Left lung (tissue), 10 donors: ENCODE data around the gene DISP3. TPM values are rescaled to one million over a fixed set of nuclear protein-coding genes. Genes with fewer than 3 reads are reported as not detected.

Source experiments
- ATAC-seq: fragments of 200-7000 bp; cut with Tn5 transposase; one replicate; pipeline ENCODE4 v1.9.1; 2020; ENCODE audit warnings: moderate library complexity
- DNase-seq, 4 donors: peaks; one replicate each; pipeline ENCODE4 v3.0.0-alpha.2; 2013 to 2020
- H3K27ac ChIP-seq, 2 donors: fragments of 200-600 bp; sonication (generic) in 1 of 2; one replicate each; pipeline versions ENCODE4 v1.5.0 to v1.8.0; 2020 to 2021
- H3K27me3 ChIP-seq, 2 donors: fragments of 200-600 bp; sonication (generic) in 1 of 2; one replicate each; pipeline versions ENCODE4 v1.5.0 to v1.8.0; 2020 to 2021
- H3K36me3 ChIP-seq, 2 donors: fragments of 200-600 bp; sonication (generic) in 1 of 2; one replicate each; pipeline versions ENCODE4 v1.5.0 to v1.8.0; 2020 to 2021
- H3K4me1 ChIP-seq, 2 donors: fragments of 200-600 bp; one replicate each; pipeline ENCODE4 v1.8.0; 2021
- H3K4me3 ChIP-seq, 2 donors: fragments of 200-600 bp; sonication (generic) in 1 of 2; one replicate each; pipeline versions ENCODE4 v1.5.0 to v1.8.0; 2020 to 2021; ENCODE audit warnings: mild to moderate bottlenecking in 1 of 2
- H3K9me3 ChIP-seq, 2 donors: fragments of 200-600 bp; sonication (generic) in 1 of 2; one replicate each; pipeline versions ENCODE4 v1.5.0 to v1.8.0; 2020 to 2021
- intact Hi-C, 2 donors: fragments of 100-400 bp; cut with DNase I; formaldehyde crosslinking; loops; one replicate each; pipeline versions ENCODE4 v1.11.2 to v1.14.2; 2022
- polyA plus RNA-seq, 6 donors: library from polyadenylated mRNA; unstranded; fragments of 120-200 nt; gene quantifications; one replicate each; pipeline ENCODE4 v1.2.1, GENCODE V29; 2013; ENCODE audit not compliant: insufficient read length in 6 of 6
- total RNA-seq, 2 donors: library from RNA; stranded (reverse); fragmentation: NEBNext Ultra II Directional; extraction: Animal tissue kit (Norgen Biotek cat#: 25700); gene quantifications; one replicate each; pipeline ENCODE4 v1.2.1, GENCODE V29; 2021
- TF ChIP-seq, protein P1 (sequence below), 2 donors: fragments of 200-600 bp; sonication (generic) in 1 of 2; IDR thresholded peaks; one replicate each; pipeline versions ENCODE4 v1.5.0 to v1.8.0; 2021; ENCODE audit warnings: antibody characterized with exemption in 2 of 2
- donor health status: DM: no; HTN: yes; CAD: no.
- donor health status: DM: no; HTN: no; CAD: no.

Gene DISP3
- total and polyA plus RNA-seq, 8 donors = 0.05 to 0.98 (median 0.53) TPM

DNA sequence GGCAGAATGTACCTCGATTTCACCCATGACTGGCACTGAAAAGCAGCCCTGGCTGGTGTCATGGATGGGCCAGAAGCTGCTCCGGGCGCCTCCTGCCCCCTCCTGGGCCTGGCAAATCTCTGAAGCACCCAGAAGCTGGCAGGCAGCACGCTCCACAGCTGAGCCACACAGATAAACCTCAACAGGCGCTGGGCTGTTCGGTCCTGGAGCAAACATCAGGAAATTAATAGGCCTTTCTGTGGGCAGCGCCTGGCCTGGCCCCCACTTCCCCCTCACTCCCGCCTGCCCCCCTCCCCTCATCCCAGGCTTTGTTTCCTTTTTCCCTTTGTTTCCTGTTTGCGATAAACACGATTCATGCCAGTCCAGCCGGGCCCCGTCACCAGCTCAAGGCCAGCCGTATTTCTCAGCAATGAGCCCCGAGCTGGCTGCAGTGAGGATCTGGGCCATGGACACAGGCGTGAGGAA lies 20.1 kb upstream of the DISP3 start:
- H3K27me3 ChIP-seq = peaks cover 0 to 87% of the 10 kb centered on the region in 2 donors
- TF ChIP-seq, protein P1, sequence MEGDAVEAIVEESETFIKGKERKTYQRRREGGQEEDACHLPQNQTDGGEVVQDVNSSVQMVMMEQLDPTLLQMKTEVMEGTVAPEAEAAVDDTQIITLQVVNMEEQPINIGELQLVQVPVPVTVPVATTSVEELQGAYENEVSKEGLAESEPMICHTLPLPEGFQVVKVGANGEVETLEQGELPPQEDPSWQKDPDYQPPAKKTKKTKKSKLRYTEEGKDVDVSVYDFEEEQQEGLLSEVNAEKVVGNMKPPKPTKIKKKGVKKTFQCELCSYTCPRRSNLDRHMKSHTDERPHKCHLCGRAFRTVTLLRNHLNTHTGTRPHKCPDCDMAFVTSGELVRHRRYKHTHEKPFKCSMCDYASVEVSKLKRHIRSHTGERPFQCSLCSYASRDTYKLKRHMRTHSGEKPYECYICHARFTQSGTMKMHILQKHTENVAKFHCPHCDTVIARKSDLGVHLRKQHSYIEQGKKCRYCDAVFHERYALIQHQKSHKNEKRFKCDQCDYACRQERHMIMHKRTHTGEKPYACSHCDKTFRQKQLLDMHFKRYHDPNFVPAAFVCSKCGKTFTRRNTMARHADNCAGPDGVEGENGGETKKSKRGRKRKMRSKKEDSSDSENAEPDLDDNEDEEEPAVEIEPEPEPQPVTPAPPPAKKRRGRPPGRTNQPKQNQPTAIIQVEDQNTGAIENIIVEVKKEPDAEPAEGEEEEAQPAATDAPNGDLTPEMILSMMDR (IDR thresholded peaks at IDR 0.05) = no peak
- H3K4me1 ChIP-seq = no peaks in the 10 kb centered on the region
- intact Hi-C loops = no loop called here
- H3K36me3 ChIP-seq = no peaks in the 10 kb centered on the region
- no peak overlapping the region for H3K4me3 ChIP-seq
- no peak overlapping the region for H3K27ac ChIP-seq
- H3K9me3 ChIP-seq = no peaks in the 10 kb centered on the region
- DNase-seq (no peak), ATAC-seq (no peak)

DNA sequence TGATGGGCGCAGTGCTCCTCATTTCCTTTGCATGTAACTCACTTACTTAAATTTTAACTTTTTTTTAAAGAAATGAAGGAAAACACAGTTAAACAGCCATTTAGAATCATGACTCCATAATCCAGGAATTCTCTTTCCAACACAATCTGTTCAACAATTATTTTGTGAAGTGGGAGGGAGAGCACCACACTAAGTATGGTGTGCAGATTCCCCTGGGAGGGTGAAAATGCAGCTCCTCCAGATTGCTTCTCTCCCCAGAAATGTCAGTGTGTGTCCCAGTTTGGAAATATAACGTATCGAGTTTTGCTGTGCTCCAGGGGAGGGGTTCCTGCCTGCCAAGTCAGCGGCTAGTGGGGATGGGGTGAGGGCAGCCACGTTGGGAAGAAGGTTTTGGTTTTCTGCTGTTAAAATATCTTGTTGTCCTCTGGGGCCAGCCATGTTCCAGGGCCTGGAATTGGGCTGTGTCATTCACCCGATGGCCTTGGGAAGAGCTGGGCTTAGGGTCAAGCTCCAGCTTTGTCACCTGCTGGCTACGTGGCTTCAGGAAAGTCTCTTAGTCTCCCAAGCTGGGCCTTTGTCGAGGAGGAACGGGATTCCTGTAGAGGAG lies 17.3 kb upstream of the DISP3 start:
- TF ChIP-seq, protein P1 (IDR thresholded peaks at IDR 0.05) = no peak

DNA sequence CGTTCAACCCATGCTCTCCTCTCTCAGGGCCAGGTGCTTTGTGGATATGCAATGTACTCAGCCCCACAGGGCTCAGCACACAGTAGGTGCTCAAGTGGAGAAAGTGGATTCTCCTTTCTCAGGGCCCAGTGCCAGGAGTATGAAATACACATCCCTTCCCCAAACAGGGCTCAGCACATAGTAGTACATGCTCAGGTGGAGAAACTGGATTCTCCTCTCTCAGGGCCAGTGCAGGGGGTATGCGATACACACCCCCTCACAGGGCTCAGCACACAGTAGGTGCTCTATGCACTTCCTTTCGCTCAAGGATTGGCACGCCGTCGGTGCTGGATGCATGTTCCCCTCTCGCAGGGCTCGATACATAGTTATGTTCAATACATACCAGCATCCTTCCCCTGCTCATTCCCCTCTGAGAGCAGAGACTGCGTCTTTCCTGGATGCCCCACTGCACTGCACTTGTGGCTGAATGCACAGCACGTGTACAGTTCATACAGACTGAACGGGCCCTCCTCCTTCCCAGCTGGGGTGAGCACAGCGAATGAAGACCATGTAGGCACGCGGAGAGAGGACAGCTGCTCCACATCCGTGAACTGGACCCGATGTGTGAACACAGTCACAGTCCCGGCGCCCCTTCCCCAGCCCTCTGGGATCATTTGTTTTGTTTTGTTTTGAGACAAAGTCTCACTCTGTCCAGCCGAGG lies 16.6 kb upstream of the DISP3 start:
- Histone ChIP-seq H3K36me3 (no peaks in the 10 kb centered on the region), H3K9me3 (no peaks in the 10 kb centered on the region), H3K27me3 (peaks cover 0 to 64% of the 10 kb centered on the region in 2 donors), H3K4me1 (no peaks in the 10 kb centered on the region), H3K4me3 (no peak overlapping the region), H3K27ac (no peak overlapping the region)
- DNase-seq (no peak), ATAC-seq (no peak)
- intact Hi-C loops = no loop called here
- TF ChIP-seq, protein P1 (IDR thresholded peaks at IDR 0.05) = no peak

More for the DNA sequence above, 17.3 kb upstream of the DISP3 start:
- Histone ChIP-seq H3K9me3 (no peaks in the 10 kb centered on the region), H3K4me3 (no peak overlapping the region), H3K27me3 (peaks cover 0 to 71% of the 10 kb centered on the region in 2 donors), H3K36me3 (no peaks in the 10 kb centered on the region), H3K4me1 (no peaks in the 10 kb centered on the region), H3K27ac (no peak overlapping the region)
- intact Hi-C loops = no loop called here
- ATAC-seq = no peak
- no peak for DNase-seq

DNA sequence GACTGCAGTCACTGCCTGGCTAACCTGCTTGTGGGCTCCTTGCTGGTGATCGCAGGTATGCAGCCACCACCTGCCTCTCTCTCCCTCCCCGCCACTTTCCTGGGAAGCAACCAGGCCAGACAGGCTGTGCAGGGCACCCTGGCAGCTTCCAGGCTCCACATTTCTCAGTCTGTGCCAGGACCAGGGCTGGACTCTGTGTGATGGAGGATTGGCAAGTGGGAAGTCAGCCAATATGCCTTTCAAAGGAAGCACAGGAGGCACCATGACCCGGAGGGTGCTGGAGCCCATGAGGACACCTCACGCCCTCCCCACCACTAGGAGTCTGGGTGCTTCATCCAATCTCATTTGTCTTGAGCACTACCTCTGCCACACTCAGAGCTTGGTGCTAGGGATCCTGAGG lies 15.8 kb upstream of the DISP3 start:
- intact Hi-C loops = no loop called here
- TF ChIP-seq, protein P1 (IDR thresholded peaks at IDR 0.05) = no peak

DNA sequence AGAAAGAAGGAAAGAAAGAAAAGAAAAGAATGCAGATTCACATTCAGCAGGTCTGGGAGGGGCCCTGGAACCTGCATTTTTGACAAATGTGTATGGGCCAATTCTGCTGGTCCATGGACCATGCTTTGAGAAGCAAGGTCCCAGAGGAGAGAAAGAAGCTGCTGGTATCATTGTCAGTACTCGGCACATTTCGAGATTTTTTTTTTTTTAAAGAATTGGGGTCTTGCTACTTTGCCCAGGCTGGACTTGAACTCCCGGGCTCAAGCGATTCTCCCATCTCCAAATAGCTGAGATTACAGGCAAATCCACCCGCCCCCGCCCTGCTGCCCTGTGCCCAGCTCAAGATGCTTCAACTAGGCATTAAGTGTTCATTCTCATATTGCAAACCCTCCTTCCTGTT lies 13.6 kb upstream of the DISP3 start:
- ATAC-seq = no peak
- intact Hi-C loops = no loop called here

More for the DNA sequence above, 15.8 kb upstream of the DISP3 start:
- no peak overlapping the region for H3K27ac ChIP-seq
- no peak overlapping the region for H3K4me3 ChIP-seq
- H3K27me3 ChIP-seq = peaks cover 0 to 62% of the 10 kb centered on the region in 2 donors
- H3K9me3 ChIP-seq = no peaks in the 10 kb centered on the region
- DNase-seq (no peak), ATAC-seq (no peak)
- no peaks in the 10 kb centered on the region for H3K4me1 ChIP-seq
- H3K36me3 ChIP-seq = no peaks in the 10 kb centered on the region

More for the DNA sequence above, 13.6 kb upstream of the DISP3 start:
- Histone ChIP-seq H3K36me3 (no peaks in the 10 kb centered on the region), H3K4me3 (no peak overlapping the region), H3K4me1 (no peaks in the 10 kb centered on the region), H3K9me3 (no peaks in the 10 kb centered on the region), H3K27ac (no peak overlapping the region), H3K27me3 (peaks cover 0 to 47% of the 10 kb centered on the region in 2 donors)
- DNase-seq = no peak
- TF ChIP-seq, protein P1 (IDR thresholded peaks at IDR 0.05) = no peak
